Spleen (tissue), 7 donors: ENCODE results near the gene WDFY4.

ENCODE experiments used
- CTCF ChIP-seq, 11 experiments: fragments of 200-600 bp in 7 of 11; fragments of 450-650 bp in 4 of 11; sonication (generic) in 4 of 11; IDR thresholded peaks in 8 of 11; conservative IDR thresholded peaks in 3 of 11; 1 replicate in 7 of 11; 2 replicates in 4 of 11; pipeline versions ENCODE4 v1.4.0 to v1.8.0; 2016 to 2021; ENCODE audit warnings: antibody characterized with exemption in 11 of 11, inconsistent platforms in 4 of 11, mild to moderate bottlenecking in 1 of 11
- POLR2AphosphoS5 ChIP-seq, 3 donors: sonication (generic); formaldehyde crosslinking; IDR thresholded peaks; one replicate each; pipeline ENCODE4 v1.5.1; 2017; ENCODE audit warnings: antibody characterized with exemption in 3 of 3
- donor health status: DM: no; HTN: no; CAD: no; lungs with moderate emphysema.
- donor health status: DM: no; HTN: no; CAD: no.
- donor health status: DM: no; HTN: no; CAD: no.

- TF ChIP-seq POLR2AphosphoS5 (IDR thresholded peaks at IDR 0.05), result no peak
- TF ChIP-seq CTCF (IDR thresholded peaks at IDR 0.05 in 8 of 11, conservative IDR thresholded peaks at IDR 0.05 in 3 of 11), result no peak
These were observed 39.1 kb upstream of the WDFY4 start for GRCh38 chr10:48645600-48645999.
